Adrenal gland (tissue), 12 donors: Measurements from ENCODE around the gene MORF4L1. TPM values are rescaled to one million over a fixed set of nuclear protein-coding genes. Genes with fewer than 3 reads are reported as not detected.
A peak's percentile ranks its signal among the peaks of the same experiment; 100 is the strongest.
"Not testable (repeated sequence)": the region's sequence is repeated elsewhere in the genome, so short reads cannot be mapped to it uniquely, and the experiment has no call there.

Experiments
- DNase-seq, 7 donors: peaks; one replicate each; pipeline ENCODE4 v3.0.0-alpha.2; 2019 to 2020
- H3K27ac ChIP-seq, 5 donors: fragments of 200-600 bp; sonication (generic) in 4 of 5; 1 replicate in 3 of 5; 2 replicates in 2 of 5; pipeline versions ENCODE4 v1.5.1 to v1.8.0; 2016 to 2020; ENCODE audit warnings: mild to moderate bottlenecking in 1 of 5
- H3K27me3 ChIP-seq: fragments of 200-600 bp; 2 replicates; pipeline ENCODE4 v1.8.0; 2021
- H3K36me3 ChIP-seq, 2 donors: fragments of 200-600 bp; replicated peaks in 1 of 2; 1 replicate in 1 of 2; 2 replicates in 1 of 2; pipeline versions ENCODE4 v1.5.1 to v1.8.0; 2018 to 2022
- H3K4me1 ChIP-seq, 2 donors: fragments of 200-600 bp; replicated peaks in 1 of 2; 1 replicate in 1 of 2; 2 replicates in 1 of 2; pipeline versions ENCODE4 v1.5.1 to v1.8.0; 2018 to 2021
- H3K4me3 ChIP-seq, 4 donors: fragments of 200-600 bp; sonication (generic) in 3 of 4; one replicate each; pipeline ENCODE4 v1.5.1; 2016 to 2018
- H3K9me3 ChIP-seq, 3 donors: fragments of 200-600 bp; sonication (generic) in 1 of 3; replicated peaks in 1 of 3; 1 replicate in 2 of 3; 2 replicates in 1 of 3; pipeline versions ENCODE4 v1.5.1 to v1.8.0; 2016 to 2021
- CTCF ChIP-seq, 6 experiments: fragments of 450-650 bp in 4 of 6; fragments of 200-600 bp in 2 of 6; sonication (generic) in 1 of 6; IDR thresholded peaks; 1 replicate in 5 of 6; 2 replicates in 1 of 6; pipeline versions ENCODE4 v1.5.1 to v1.8.0; 2016 to 2021; ENCODE audit warnings: antibody characterized with exemption in 6 of 6, mild to moderate bottlenecking in 2 of 6, moderate library complexity in 1 of 6
- POLR2A ChIP-seq, 2 donors: fragments of 450-650 bp; IDR thresholded peaks; one replicate each; pipeline ENCODE4 v1.6.1; 2017; ENCODE audit warnings: antibody characterized with exemption in 2 of 2, mild to moderate bottlenecking in 2 of 2, moderate library complexity in 1 of 2
- WGBS, 4 donors: extraction: QIAGEN DNeasy Blood & Tissue Kit in 2 of 4; methylation state at CpG; one replicate each; pipeline versions ENCODE4 v1.1.5 to v1.1.7; 2013 to 2017; 5-methylcytosine and 5-hydroxymethylcytosine counted together
- intact Hi-C, 2 donors: fragments of 100-400 bp; cut with DNase I; formaldehyde crosslinking; loops; one replicate each; pipeline versions ENCODE4 v1.14.1 to v1.15.0; 2022 to 2023
- polyA plus RNA-seq, 3 donors: library from polyadenylated mRNA; stranded (reverse); fragments of 200-250 nt in 2 of 3; fragments of 350-450 nt in 1 of 3; fragmentation: Illumina TruSeq in 1 of 3; extraction: RNeasy Lipid Tissue Mini Kit (QIAGEN cat#74804) in 1 of 3; gene quantifications; one replicate each; pipeline ENCODE4 v1.2.3, GENCODE V29; 2013 to 2014
- total RNA-seq, 9 donors: library from RNA; depleted of rRNA in 4 of 9; stranded (reverse); fragments of >200 nt in 4 of 9; fragments of 120-200 nt in 1 of 9; fragmentation: NEBNext Ultra II Directional in 1 of 9; extraction: Animal tissue kit (Norgen Biotek cat#: 25700) in 1 of 9; gene quantifications; one replicate each; pipeline versions ENCODE4 v1.1.0 to v1.2.4, GENCODE V29; 2013 to 2023
- donor health status: healthy with polysubstance abuse.
- donor health status: Bipolar disorder and iron deficiency.
- donor health status: DM: yes; HTN: yes; CAD: no.
- donor health status: DM: no; HTN: no; CAD: no.
- donor health status: DM: no; HTN: no; CAD: no.
- donor health status: DM: yes; HTN: yes; CAD: no.

MORF4L1 gene
- total and polyA plus RNA-seq, 12 donors = 99.8 to 935 (median 342) TPM

GRCh38 chr15:78859971-78860719 is 12.5 kb upstream of the MORF4L1 start:
- Histone ChIP-seq H3K4me1 (peaks cover 0 to 3% of the 10 kb centered on the region in 2 donors), H3K27me3 (no peaks in the 10 kb centered on the region), H3K27ac (peak overlapping the region in 4 of 5 donors; percentile 41 to 88 (median 72)), H3K36me3 (no peaks in the 10 kb centered on the region), H3K4me3 (peak overlapping the region in 2 of 4 donors; percentile 18 to 64), H3K9me3 (no peaks in the 10 kb centered on the region)
- peak; percentile 67 to 94 (median 81) for DNase-seq
- WGBS, 4 donors = 1% methylated on average over 25 to 28 of the region's 28 CpGs
- peak; percentile 40 to 78 (median 62) for TF ChIP-seq CTCF (IDR thresholded peaks at IDR 0.05)
- peak in 1 of 2 donors; percentile 55 for TF ChIP-seq POLR2A (IDR thresholded peaks at IDR 0.05)
- intact Hi-C loops = no loop called here

- H3K27me3 ChIP-seq, H3K4me1 ChIP-seq, DNase-seq, H3K36me3 ChIP-seq, H3K4me3 ChIP-seq, H3K9me3 ChIP-seq, intact Hi-C loops, H3K27ac ChIP-seq: not testable (repeated sequence)
- WGBS, 4 donors = 91 to 95% (median 94%) methylated on average over 10 of the region's 10 CpGs
Observed at GRCh38 chr15:78865585-78865984, 7.1 kb upstream of the MORF4L1 start.

- H3K27ac ChIP-seq, H3K27me3 ChIP-seq, H3K4me3 ChIP-seq, H3K36me3 ChIP-seq, H3K9me3 ChIP-seq, H3K4me1 ChIP-seq, intact Hi-C loops: not testable (repeated sequence)
- whole genome bisulfite sequencing, 4 donors = 71 to 82% (median 73%) methylated on average over 8 of the region's 8 CpGs
- DNase-seq = peak in 1 of 7 donors; percentile 21
Observed at GRCh38 chr15:78866031-78866430, 6.7 kb upstream of the MORF4L1 start.

- H3K27me3 ChIP-seq = no peaks in the 10 kb centered on the region
- TF ChIP-seq POLR2A (IDR thresholded peaks at IDR 0.05) (no peak), CTCF (IDR thresholded peaks at IDR 0.05) (no peak)
- 71 to 86% (median 76%) methylated on average over 4 of the region's 4 CpGs for WGBS, 4 donors
- no peak for DNase-seq
- H3K4me1 ChIP-seq = no peaks in the 10 kb centered on the region
- H3K36me3 ChIP-seq = no peaks in the 10 kb centered on the region
- intact Hi-C loops = no loop called here
- no peak overlapping the region for H3K27ac ChIP-seq
- H3K4me3 ChIP-seq = no peak overlapping the region
- H3K9me3 ChIP-seq = no peaks in the 10 kb centered on the region
Observed at GRCh38 chr15:78866803-78867202, 5.9 kb upstream of the MORF4L1 start.

GRCh38 chr15:78868366-78868765 is 4.3 kb upstream of the MORF4L1 start:
- DNase-seq = no peak
- no peaks in the 10 kb centered on the region for H3K27me3 ChIP-seq
- H3K4me1 ChIP-seq = no peaks in the 10 kb centered on the region
- TF ChIP-seq POLR2A (IDR thresholded peaks at IDR 0.05) (no peak), CTCF (IDR thresholded peaks at IDR 0.05) (no peak)
- H3K36me3 ChIP-seq = no peaks in the 10 kb centered on the region
- H3K27ac ChIP-seq = no peak overlapping the region
- intact Hi-C loops = no loop called here
- WGBS, 4 donors = 90 to 94% (median 92%) methylated on average over 3 of the region's 3 CpGs
- H3K9me3 ChIP-seq = no peaks in the 10 kb centered on the region
- H3K4me3 ChIP-seq = no peak overlapping the region

- intact Hi-C loops = not testable (repeated sequence)
- DNase-seq = peak in 1 of 7 donors; percentile 39
Observed at GRCh38 chr15:78871483-78872127, 1.1 kb upstream of the MORF4L1 start.

More at GRCh38 chr15:78871483-78872127, 1.1 kb upstream of the MORF4L1 start:
- H3K9me3 ChIP-seq, H3K4me3 ChIP-seq, H3K36me3 ChIP-seq, H3K27me3 ChIP-seq: not testable (repeated sequence)
- peaks cover 17 to 21% of the 10 kb centered on the region in 2 donors for H3K4me1 ChIP-seq
- peak overlapping the region in 2 of 5 donors; percentile 100 for H3K27ac ChIP-seq
- 89 to 90% (median 89%) methylated on average over 24 of the region's 24 CpGs for WGBS, 4 donors
